Keratinocyte (primary cell): ENCODE results near the gene SGIP1.

ENCODE experiments used
- CTCF ChIP-seq, 3 experiments: IDR thresholded peaks in 1 of 3; conservative IDR thresholded peaks in 1 of 3; optimal IDR thresholded peaks in 1 of 3; 2 replicates in 2 of 3; 3 replicates in 1 of 3; pipeline versions ENCODE3 to v1.5.1; 2011; ENCODE audit warnings: low read length in 3 of 3, mild to moderate bottlenecking in 3 of 3, moderate library complexity in 2 of 3, control low read depth in 1 of 3, inconsistent platforms in 1 of 3; ENCODE audit not compliant: insufficient read depth in 2 of 3; ENCODE audit errors: extremely low read depth in 1 of 3
- EZH2 ChIP-seq: IDR thresholded peaks from one replicate; pipeline ENCODE4 v1.6.1; 2012; ENCODE audit warnings: inconsistent platforms, mild to moderate bottlenecking, low read length, moderate library complexity

- TF ChIP-seq EZH2 (no peak), CTCF (optimal IDR thresholded peaks at IDR 0.05 in 1 of 3, IDR thresholded peaks at IDR 0.05 in 1 of 3, conservative IDR thresholded peaks at IDR 0.05 in 1 of 3; ENCODE audit: extremely low read depth in 1 of 3, insufficient read depth in 2 of 3, low read length in 3 of 3) (no peak)
These were observed 178.9 kb downstream of the SGIP1 start for GRCh38 chr1:66712839-66713238.
